Measurements from ENCODE around the gene EFEMP1. TPM values are rescaled to one million over a fixed set of nuclear protein-coding genes. Genes with fewer than 3 reads are reported as not detected.

EFEMP1 gene
- polyA plus RNA-seq, 1 of the 3 experiments (the other 2 are of a cell fraction) = 1,015 TPM

DNA sequence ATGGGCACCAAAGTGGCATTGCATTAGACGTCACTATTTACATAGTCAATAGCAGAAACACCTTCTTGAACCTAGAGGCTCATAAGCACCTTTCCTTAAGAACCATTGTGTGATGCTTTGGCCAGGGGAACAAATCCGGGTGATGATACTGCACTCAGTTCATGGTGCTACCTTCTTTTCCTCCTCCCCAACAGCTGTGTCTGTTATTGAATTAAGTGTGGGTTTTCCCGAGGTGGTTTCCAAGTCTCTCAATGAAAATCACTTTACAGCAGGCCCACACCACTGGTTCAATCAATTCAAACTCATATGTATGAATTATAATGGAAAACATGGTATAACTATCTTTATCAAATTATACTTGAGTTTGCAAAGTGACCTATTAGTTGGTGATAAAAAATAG lies 9.3 kb upstream of the EFEMP1 start (continued):
- TF ChIP-seq, protein P1, sequence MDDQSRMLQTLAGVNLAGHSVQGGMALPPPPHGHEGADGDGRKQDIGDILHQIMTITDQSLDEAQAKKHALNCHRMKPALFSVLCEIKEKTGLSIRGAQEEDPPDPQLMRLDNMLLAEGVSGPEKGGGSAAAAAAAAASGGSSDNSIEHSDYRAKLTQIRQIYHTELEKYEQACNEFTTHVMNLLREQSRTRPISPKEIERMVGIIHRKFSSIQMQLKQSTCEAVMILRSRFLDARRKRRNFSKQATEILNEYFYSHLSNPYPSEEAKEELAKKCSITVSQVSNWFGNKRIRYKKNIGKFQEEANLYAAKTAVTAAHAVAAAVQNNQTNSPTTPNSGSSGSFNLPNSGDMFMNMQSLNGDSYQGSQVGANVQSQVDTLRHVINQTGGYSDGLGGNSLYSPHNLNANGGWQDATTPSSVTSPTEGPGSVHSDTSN (IDR thresholded peaks at IDR 0.05) = no peak
- TF ChIP-seq MEF2A (IDR thresholded peaks at IDR 0.05; ENCODE audit: borderline replicate concordance, low read depth) (no peak), TEAD4 (IDR thresholded peaks at IDR 0.05; ENCODE audit: borderline replicate concordance, insufficient read depth) (no peak), TCF12 (IDR thresholded peaks at IDR 0.05) (no peak), POLR2AphosphoS5 (IDR thresholded peaks at IDR 0.05; ENCODE audit: low read depth, low read length) (no peak)
- TF ChIP-seq, protein P2, sequence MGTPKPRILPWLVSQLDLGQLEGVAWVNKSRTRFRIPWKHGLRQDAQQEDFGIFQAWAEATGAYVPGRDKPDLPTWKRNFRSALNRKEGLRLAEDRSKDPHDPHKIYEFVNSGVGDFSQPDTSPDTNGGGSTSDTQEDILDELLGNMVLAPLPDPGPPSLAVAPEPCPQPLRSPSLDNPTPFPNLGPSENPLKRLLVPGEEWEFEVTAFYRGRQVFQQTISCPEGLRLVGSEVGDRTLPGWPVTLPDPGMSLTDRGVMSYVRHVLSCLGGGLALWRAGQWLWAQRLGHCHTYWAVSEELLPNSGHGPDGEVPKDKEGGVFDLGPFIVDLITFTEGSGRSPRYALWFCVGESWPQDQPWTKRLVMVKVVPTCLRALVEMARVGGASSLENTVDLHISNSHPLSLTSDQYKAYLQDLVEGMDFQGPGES (IDR thresholded peaks at IDR 0.05; ENCODE audit: low read depth, low read length) = no peak

DNA sequence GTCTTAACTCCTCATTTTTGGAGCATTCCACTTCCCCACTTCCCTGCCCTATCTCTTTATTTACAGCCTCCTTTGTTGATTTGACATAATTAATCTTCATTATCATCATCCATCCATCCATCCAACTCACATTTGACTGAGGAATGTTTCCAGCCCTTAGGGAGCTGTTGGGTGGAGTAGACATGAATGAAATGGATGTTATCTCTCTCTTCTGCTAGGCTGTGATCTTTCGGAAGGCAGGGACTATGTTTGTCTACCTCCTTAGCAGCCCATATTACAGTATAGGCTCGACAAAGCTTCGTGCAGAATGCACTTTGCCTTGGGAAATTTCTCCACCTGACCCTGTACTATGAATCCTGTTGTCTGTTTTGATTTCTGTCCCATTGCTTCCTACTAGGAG lies 7.7 kb upstream of the EFEMP1 start:
- ChIA-PET CTCF (no interaction called here), POLR2A (no interaction called here)
- no peak for DNase-seq

More for the DNA sequence above, 7.7 kb upstream of the EFEMP1 start:
- Histone ChIP-seq H3K4me3 (ENCODE audit: low read depth in 2 of 2, low read length in 1 of 2) (no peak overlapping the region), H3K27me3 (ENCODE audit: insufficient read depth) (no peaks in the 10 kb centered on the region), H2AFZ (ENCODE audit: low read depth) (no peak overlapping the region), H3K36me3 (replicated peaks in 1 of 2; ENCODE audit: control insufficient read depth in 1 of 2, insufficient read depth in 2 of 2, low read length in 1 of 2) (no peaks in the 10 kb centered on the region), H3K9ac (no peak overlapping the region), H3F3A (replicated peaks; ENCODE audit: insufficient read depth) (no peaks in the 10 kb centered on the region), H3K79me2 (ENCODE audit: insufficient read depth) (no peaks in the 10 kb centered on the region), H3K4me2 (no peak overlapping the region), H3K4me1 (ENCODE audit: control insufficient read depth in 1 of 2, insufficient read depth in 2 of 2, low read depth in 1 of 2, low read length in 1 of 2) (no peaks in the 10 kb centered on the region), H4K20me1 (ENCODE audit: insufficient read depth) (no peaks in the 10 kb centered on the region), H3K9me2 (no peaks in the 10 kb centered on the region), H3K9me3 (no peaks in the 10 kb centered on the region), H3K27ac (ENCODE audit: low read depth in 2 of 2, low read length in 1 of 2) (no peak overlapping the region)
- 44% methylated on average over 3 of the region's 3 CpGs for whole genome bisulfite sequencing (ENCODE audit: low lambda C conversion rate)
- no peak for TF ChIP-seq YY1 (IDR thresholded peaks at IDR 0.05; ENCODE audit: low read depth)
- TF ChIP-seq, protein P3, sequence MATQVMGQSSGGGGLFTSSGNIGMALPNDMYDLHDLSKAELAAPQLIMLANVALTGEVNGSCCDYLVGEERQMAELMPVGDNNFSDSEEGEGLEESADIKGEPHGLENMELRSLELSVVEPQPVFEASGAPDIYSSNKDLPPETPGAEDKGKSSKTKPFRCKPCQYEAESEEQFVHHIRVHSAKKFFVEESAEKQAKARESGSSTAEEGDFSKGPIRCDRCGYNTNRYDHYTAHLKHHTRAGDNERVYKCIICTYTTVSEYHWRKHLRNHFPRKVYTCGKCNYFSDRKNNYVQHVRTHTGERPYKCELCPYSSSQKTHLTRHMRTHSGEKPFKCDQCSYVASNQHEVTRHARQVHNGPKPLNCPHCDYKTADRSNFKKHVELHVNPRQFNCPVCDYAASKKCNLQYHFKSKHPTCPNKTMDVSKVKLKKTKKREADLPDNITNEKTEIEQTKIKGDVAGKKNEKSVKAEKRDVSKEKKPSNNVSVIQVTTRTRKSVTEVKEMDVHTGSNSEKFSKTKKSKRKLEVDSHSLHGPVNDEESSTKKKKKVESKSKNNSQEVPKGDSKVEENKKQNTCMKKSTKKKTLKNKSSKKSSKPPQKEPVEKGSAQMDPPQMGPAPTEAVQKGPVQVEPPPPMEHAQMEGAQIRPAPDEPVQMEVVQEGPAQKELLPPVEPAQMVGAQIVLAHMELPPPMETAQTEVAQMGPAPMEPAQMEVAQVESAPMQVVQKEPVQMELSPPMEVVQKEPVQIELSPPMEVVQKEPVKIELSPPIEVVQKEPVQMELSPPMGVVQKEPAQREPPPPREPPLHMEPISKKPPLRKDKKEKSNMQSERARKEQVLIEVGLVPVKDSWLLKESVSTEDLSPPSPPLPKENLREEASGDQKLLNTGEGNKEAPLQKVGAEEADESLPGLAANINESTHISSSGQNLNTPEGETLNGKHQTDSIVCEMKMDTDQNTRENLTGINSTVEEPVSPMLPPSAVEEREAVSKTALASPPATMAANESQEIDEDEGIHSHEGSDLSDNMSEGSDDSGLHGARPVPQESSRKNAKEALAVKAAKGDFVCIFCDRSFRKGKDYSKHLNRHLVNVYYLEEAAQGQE (IDR thresholded peaks at IDR 0.05; ENCODE audit: low read depth, low read length) = no peak
- TF ChIP-seq CHD2 (IDR thresholded peaks at IDR 0.05; ENCODE audit: low read length, partially characterized antibody) = no peak
- TF ChIP-seq, protein P4, sequence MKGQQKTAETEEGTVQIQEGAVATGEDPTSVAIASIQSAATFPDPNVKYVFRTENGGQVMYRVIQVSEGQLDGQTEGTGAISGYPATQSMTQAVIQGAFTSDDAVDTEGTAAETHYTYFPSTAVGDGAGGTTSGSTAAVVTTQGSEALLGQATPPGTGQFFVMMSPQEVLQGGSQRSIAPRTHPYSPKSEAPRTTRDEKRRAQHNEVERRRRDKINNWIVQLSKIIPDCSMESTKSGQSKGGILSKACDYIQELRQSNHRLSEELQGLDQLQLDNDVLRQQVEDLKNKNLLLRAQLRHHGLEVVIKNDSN (IDR thresholded peaks at IDR 0.05; ENCODE audit: borderline replicate concordance, low read depth) = no peak

All from SK-N-SH (cell line).